DMS53 treated with DMSO at 0.1 percent for 48 hours (cell line): ENCODE data around the gene GCKR.

Source experiments
- DNase-seq: peaks from one replicate; lab custom pipeline; 2025; ENCODE audit not compliant: unreplicated experiment; lab: John Stamatoyannopoulos, UW

The GCKR gene

GRCh38 chr2:27572439-27572838 is 75.8 kb downstream of the GCKR start:
- no peak for DNase-seq

- DNase-seq, result no peak
Measured at GRCh38 chr2:27572998-27573429, 76.4 kb downstream of the GCKR start.
